Keratinocyte (primary cell): ENCODE results near the gene SPEM2. TPM values are rescaled to one million over a fixed set of nuclear protein-coding genes. Genes with fewer than 3 reads are reported as not detected.

Experiments
- DNase-seq: peaks from one replicate; pipeline ENCODE4 v3.0.0-alpha.2; 2011; ENCODE audit warnings: low read depth, missing footprints, low spot score
- FAIRE-seq: peaks from 2 replicates; lab custom pipeline; 2011; peaks lifted over from hg19 to GRCh38; lab: Jason Lieb, UNC
- H2AFZ ChIP-seq: 2 replicates; pipeline ENCODE4 v1.6.0; 2012; ENCODE audit warnings: low read length, control low read depth, inconsistent platforms; ENCODE audit not compliant: control insufficient read depth
- H3K27ac ChIP-seq: 2 replicates; pipeline ENCODE4 v1.5.1; 2011; ENCODE audit warnings: low read length; ENCODE audit not compliant: control insufficient read depth, insufficient read depth
- H3K27me3 ChIP-seq: 3 replicates; pipeline ENCODE4 v1.6.0; 2011; ENCODE audit warnings: low read length; ENCODE audit not compliant: control insufficient read depth, insufficient read depth; ENCODE audit errors: extremely low read depth
- H3K36me3 ChIP-seq, 2 experiments: 2 replicates in 1 of 2; 3 replicates in 1 of 2; pipeline ENCODE4 v1.5.1; 2011; ENCODE audit warnings: low read length in 2 of 2, mild to moderate bottlenecking in 1 of 2; ENCODE audit not compliant: control insufficient read depth in 2 of 2, insufficient read depth in 2 of 2; ENCODE audit errors: extremely low read depth in 1 of 2
- H3K4me1 ChIP-seq: 3 replicates; pipeline ENCODE4 v1.5.1; 2011; ENCODE audit warnings: low read length; ENCODE audit not compliant: control insufficient read depth, insufficient read depth; ENCODE audit errors: extremely low read depth
- H3K4me2 ChIP-seq: 3 replicates; pipeline ENCODE4 v1.6.0; 2011; ENCODE audit warnings: low read depth, low read length; ENCODE audit not compliant: control insufficient read depth, insufficient read depth; ENCODE audit errors: extremely low read depth
- H3K4me3 ChIP-seq, 3 experiments: fragments of 200-600 bp in 1 of 3; sonication (generic) in 1 of 3; 2 replicates in 2 of 3; 3 replicates in 1 of 3; pipeline ENCODE4 v1.5.1; 2011 to 2016; ENCODE audit warnings: low read length in 3 of 3, mild to moderate bottlenecking in 3 of 3, control low read depth in 2 of 3, inconsistent platforms in 1 of 3, low read depth in 1 of 3, mixed read lengths in 1 of 3, mixed run types in 1 of 3, moderate library complexity in 1 of 3; ENCODE audit not compliant: control insufficient read depth in 2 of 3, insufficient read depth in 2 of 3; ENCODE audit errors: extremely low read depth in 1 of 3
- H3K79me2 ChIP-seq: 2 replicates; pipeline ENCODE4 v1.6.0; 2012; ENCODE audit warnings: low read length; ENCODE audit not compliant: control insufficient read depth, insufficient read depth
- H3K9ac ChIP-seq: 3 replicates; pipeline ENCODE4 v1.6.0; 2011; ENCODE audit warnings: low read length; ENCODE audit not compliant: control insufficient read depth, insufficient read depth; ENCODE audit errors: extremely low read depth
- H3K9me1 ChIP-seq: 3 replicates; pipeline ENCODE4 v1.6.0; 2011; ENCODE audit warnings: low read length; ENCODE audit not compliant: control insufficient read depth, insufficient read depth; ENCODE audit errors: extremely low read depth
- H3K9me3 ChIP-seq: 2 replicates; pipeline ENCODE4 v1.5.1; 2012; ENCODE audit warnings: low read depth, low read length; ENCODE audit not compliant: control insufficient read depth
- H4K20me1 ChIP-seq: 3 replicates; pipeline ENCODE4 v1.6.0; 2011; ENCODE audit warnings: low read length; ENCODE audit not compliant: control insufficient read depth, insufficient read depth; ENCODE audit errors: extremely low read depth
- EZH2 ChIP-seq: IDR thresholded peaks from one replicate; pipeline ENCODE4 v1.6.1; 2012; ENCODE audit warnings: inconsistent platforms, mild to moderate bottlenecking, low read length, moderate library complexity
- dilution Hi-C: fragments of 300-500 bp; cut with MboI; formaldehyde crosslinking; loops from one replicate; pipeline ENCODE4 v1.7.0; 2020; ENCODE audit warnings: low sequenced_read_pairs; ENCODE audit not compliant: extremely low pct_ligation_motif_present
- polyA plus RNA-seq, 5 experiments: library from polyadenylated mRNA; depleted of rRNA in 3 of 5; stranded (reverse) in 3 of 5; stranded (forward) in 1 of 5; unstranded in 1 of 5; fragments of >200 nt; gene quantifications; 1 replicate in 1 of 5; 2 replicates in 3 of 5; 3 replicates in 1 of 5; pipeline versions ENCODE4 v1.2.1 to v1.2.3, GENCODE V29; 2011 to 2012; ENCODE audit warnings: missing spikeins in 2 of 5, low read depth in 1 of 5, low replicate concordance in 1 of 5
- TF ChIP-seq, protein P1 (sequence below), 3 experiments: IDR thresholded peaks in 1 of 3; conservative IDR thresholded peaks in 1 of 3; optimal IDR thresholded peaks in 1 of 3; 2 replicates in 2 of 3; 3 replicates in 1 of 3; pipeline versions ENCODE3 to v1.5.1; 2011; ENCODE audit warnings: low read length in 3 of 3, mild to moderate bottlenecking in 3 of 3, moderate library complexity in 2 of 3, control low read depth in 1 of 3, inconsistent platforms in 1 of 3; ENCODE audit not compliant: insufficient read depth in 2 of 3; ENCODE audit errors: extremely low read depth in 1 of 3

SPEM2 gene
- polyA plus RNA-seq, 1 donor (not counting 4 experiments of a cell fraction or from before 2014, with no cell fraction given) = not detected

DNA sequence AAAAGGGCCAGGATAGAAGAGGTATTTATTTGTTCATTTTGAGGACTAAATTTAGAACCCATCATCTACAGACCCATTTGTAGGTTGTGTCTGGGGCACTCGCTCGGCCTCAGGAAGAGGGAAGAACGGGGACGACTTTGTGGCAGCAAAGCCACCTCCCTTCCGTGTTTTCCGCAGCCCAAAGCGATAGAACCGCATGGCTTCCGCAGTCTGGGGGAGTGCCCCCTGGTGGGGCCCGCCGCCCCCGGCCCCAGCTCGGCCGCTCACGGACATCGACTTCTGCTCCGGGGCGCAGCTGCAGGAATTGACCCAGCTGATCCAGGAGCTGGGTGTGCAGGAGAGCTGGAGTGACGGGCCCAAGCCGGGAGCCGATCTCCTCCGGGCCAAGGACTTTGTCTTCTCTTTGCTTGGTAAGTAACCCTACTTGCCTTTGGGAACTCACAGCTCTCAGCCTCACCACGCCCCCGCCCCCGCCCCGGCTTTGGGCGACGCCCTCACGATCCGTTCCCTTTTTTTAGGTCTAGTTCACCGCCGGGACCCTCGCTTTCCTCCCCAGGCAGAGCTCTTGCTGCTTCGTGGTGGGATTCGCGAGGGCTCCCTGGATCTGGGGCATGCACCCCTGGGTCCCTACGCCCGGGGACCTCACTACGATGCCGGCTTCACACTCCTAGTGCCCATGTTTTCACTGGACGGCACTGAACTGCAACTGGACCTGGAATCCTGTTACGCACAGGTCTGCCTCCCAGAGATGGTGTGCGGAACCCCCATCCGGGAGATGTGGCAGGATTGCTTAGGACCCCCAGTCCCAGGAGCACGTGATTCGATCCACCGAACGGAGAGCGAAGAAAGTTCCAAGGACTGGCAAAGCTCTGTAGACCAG, 10.5 kb downstream of the SPEM2 start:
- Histone ChIP-seq H3K79me2 (peaks cover 17% of the 10 kb centered on the region), H3K27me3 (no peaks in the 10 kb centered on the region), H3K4me1 (peaks cover 41% of the 10 kb centered on the region), H3K27ac (peak overlapping the region; percentile 95), H3K4me2 (peak overlapping the region; percentile 99), H3K9ac (peak overlapping the region; percentile 81), H3K9me3 (no peaks in the 10 kb centered on the region), H3K9me1 (no peaks in the 10 kb centered on the region), H3K36me3 (no peaks in the 10 kb centered on the region), H4K20me1 (no peaks in the 10 kb centered on the region), H3K4me3 (peak overlapping the region; percentile 59 to 92 (median 88)), H2AFZ (peak overlapping the region; percentile 72)
- FAIRE-seq = no peak
- TF ChIP-seq, protein P1, sequence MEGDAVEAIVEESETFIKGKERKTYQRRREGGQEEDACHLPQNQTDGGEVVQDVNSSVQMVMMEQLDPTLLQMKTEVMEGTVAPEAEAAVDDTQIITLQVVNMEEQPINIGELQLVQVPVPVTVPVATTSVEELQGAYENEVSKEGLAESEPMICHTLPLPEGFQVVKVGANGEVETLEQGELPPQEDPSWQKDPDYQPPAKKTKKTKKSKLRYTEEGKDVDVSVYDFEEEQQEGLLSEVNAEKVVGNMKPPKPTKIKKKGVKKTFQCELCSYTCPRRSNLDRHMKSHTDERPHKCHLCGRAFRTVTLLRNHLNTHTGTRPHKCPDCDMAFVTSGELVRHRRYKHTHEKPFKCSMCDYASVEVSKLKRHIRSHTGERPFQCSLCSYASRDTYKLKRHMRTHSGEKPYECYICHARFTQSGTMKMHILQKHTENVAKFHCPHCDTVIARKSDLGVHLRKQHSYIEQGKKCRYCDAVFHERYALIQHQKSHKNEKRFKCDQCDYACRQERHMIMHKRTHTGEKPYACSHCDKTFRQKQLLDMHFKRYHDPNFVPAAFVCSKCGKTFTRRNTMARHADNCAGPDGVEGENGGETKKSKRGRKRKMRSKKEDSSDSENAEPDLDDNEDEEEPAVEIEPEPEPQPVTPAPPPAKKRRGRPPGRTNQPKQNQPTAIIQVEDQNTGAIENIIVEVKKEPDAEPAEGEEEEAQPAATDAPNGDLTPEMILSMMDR (optimal IDR thresholded peaks at IDR 0.05 in 1 of 3, IDR thresholded peaks at IDR 0.05 in 1 of 3, conservative IDR thresholded peaks at IDR 0.05 in 1 of 3; ENCODE audit: extremely low read depth in 1 of 3, insufficient read depth in 2 of 3, low read length in 3 of 3) = peak; percentile 21 to 41 (median 21)
- no peak for TF ChIP-seq EZH2
- dilution Hi-C loops = no loop called here
- DNase-seq = no peak

DNA sequence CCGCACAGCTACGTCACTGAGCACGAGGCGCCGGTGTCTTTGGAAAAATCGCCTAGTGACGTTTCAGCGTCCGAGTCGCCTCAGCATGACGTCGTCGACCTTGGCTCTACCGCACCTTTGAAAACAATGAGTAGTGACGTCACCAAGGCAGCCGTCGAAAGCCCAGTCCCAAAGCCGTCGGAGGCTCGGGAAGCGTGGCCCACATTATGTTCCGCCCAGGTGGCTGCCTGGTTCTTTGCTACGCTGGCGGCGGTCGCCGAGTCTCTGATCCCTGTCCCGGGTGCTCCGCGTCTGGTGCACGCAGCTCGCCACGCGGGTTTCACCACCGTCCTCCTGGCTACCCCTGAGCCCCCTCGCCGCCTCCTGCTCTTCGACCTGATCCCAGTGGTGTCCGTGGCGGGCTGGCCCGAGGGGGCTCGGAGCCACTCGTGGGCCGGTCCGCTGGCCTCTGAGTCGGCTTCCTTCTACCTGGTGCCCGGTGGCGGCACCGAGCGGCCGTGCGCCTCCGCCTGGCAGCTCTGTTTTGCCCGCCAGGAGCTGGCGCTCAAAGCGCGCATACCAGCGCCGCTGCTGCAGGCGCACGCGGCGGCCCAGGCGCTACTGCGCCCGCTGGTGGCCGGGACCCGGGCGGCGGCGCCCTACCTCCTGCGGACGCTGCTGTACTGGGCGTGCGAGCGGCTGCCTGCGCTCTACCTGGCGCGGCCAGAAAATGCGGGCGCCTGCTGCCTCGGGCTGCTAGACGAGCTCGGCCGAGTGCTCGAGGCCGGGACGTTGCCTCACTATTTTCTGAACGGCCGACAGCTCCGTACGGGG, 11.3 kb downstream of the SPEM2 start:
- Histone ChIP-seq H3K9me1 (no peaks in the 10 kb centered on the region), H3K79me2 (peaks cover 17% of the 10 kb centered on the region), H3K27ac (peak overlapping the region; percentile 95), H3K9me3 (no peaks in the 10 kb centered on the region), H4K20me1 (no peaks in the 10 kb centered on the region), H3K9ac (peak overlapping the region; percentile 81), H2AFZ (peak overlapping the region; percentile 72), H3K27me3 (no peaks in the 10 kb centered on the region), H3K36me3 (no peaks in the 10 kb centered on the region), H3K4me2 (peak overlapping the region; percentile 99), H3K4me1 (peaks cover 42% of the 10 kb centered on the region), H3K4me3 (peak overlapping the region; percentile 59 to 92 (median 88))
- TF ChIP-seq, protein P1 (optimal IDR thresholded peaks at IDR 0.05 in 1 of 3, IDR thresholded peaks at IDR 0.05 in 1 of 3, conservative IDR thresholded peaks at IDR 0.05 in 1 of 3; ENCODE audit: extremely low read depth in 1 of 3, insufficient read depth in 2 of 3, low read length in 3 of 3) = peak; percentile 52 to 92 (median 87)
- TF ChIP-seq EZH2 = no peak
- FAIRE-seq (peak; percentile 23), DNase-seq (no peak)
- dilution Hi-C loops = no loop called here
